IPS-18a (cell line): ENCODE measurements around the gene HOXC10.
A peak's percentile ranks its signal among the peaks of the same experiment; 100 is the strongest.

Source experiments
- H3K27ac ChIP-seq: one replicate; pipeline ENCODE4 v1.5.1; 2013; ENCODE audit warnings: low read length
- H3K27me3 ChIP-seq: one replicate; pipeline ENCODE4 v1.6.1; 2013; ENCODE audit warnings: mild to moderate bottlenecking, low read length; ENCODE audit not compliant: control insufficient read depth, insufficient read depth
- H3K36me3 ChIP-seq: one replicate; pipeline ENCODE4 v1.6.1; 2013; ENCODE audit warnings: low read depth, low read length; ENCODE audit not compliant: control insufficient read depth
- H3K4me1 ChIP-seq: one replicate; pipeline ENCODE4 v1.6.1; 2013; ENCODE audit warnings: low read depth, low read length; ENCODE audit not compliant: control insufficient read depth
- H3K4me3 ChIP-seq: one replicate; pipeline ENCODE4 v1.5.1; 2013; ENCODE audit warnings: low read length
- H3K9ac ChIP-seq: one replicate; pipeline ENCODE4 v1.6.1; 2013; ENCODE audit warnings: mild to moderate bottlenecking, low read length, moderate library complexity
- H3K9me3 ChIP-seq: one replicate; pipeline ENCODE4 v1.6.1; 2013; ENCODE audit warnings: low read depth, low read length; ENCODE audit not compliant: control insufficient read depth

The HOXC10 gene

DNA sequence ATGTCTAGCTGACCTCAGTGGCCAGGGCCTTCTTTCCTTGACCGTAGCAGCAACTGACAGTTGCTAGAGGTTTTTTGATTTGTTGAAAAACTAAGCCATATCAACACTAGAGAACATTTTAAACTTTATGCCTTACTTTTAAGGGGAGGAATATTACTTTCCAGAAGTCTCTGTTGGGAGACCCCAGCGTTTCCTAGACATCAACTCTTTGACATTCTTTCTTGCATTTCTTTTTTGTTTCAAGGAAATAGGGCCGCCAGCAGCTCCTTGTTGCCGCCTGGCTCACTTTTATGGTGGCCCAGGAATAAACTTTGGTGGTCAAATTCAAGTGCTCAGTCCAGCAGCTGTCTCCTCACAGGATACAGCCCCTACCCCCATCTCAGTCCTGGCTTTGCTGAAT is 14.5 kb upstream of the HOXC10 start:
- peaks cover 7% of the 10 kb centered on the region for H3K4me1 ChIP-seq
- H3K27ac ChIP-seq = no peak overlapping the region
- H3K4me3 ChIP-seq = no peak overlapping the region
- H3K27me3 ChIP-seq = peaks cover 100% of the 10 kb centered on the region
- no peaks in the 10 kb centered on the region for H3K9me3 ChIP-seq
- H3K9ac ChIP-seq = no peak overlapping the region
- no peaks in the 10 kb centered on the region for H3K36me3 ChIP-seq

DNA sequence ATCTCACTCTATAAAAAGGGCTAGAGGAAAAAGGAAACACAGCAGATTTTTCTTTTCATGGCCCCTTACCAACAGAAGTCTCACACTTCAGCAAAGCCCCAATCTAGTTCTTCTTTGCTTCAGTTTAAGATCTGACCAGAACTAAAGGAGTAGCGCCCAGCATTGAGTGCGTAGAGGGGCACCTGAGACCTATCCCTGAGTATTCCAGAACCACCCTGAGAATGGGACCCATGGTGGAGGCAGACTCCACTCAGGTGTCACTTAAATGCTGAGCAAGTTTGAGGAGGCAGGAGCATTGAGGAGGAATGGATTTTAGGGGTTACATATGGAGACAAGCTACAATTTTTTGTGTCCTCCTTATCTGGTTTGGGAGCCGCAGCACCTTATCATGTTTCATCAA is 13.8 kb upstream of the HOXC10 start:
- Histone ChIP-seq H3K9ac (no peak overlapping the region), H3K36me3 (no peaks in the 10 kb centered on the region), H3K27ac (no peak overlapping the region), H3K9me3 (no peaks in the 10 kb centered on the region), H3K27me3 (peaks cover 100% of the 10 kb centered on the region), H3K4me1 (peaks cover 10% of the 10 kb centered on the region), H3K4me3 (no peak overlapping the region)

DNA sequence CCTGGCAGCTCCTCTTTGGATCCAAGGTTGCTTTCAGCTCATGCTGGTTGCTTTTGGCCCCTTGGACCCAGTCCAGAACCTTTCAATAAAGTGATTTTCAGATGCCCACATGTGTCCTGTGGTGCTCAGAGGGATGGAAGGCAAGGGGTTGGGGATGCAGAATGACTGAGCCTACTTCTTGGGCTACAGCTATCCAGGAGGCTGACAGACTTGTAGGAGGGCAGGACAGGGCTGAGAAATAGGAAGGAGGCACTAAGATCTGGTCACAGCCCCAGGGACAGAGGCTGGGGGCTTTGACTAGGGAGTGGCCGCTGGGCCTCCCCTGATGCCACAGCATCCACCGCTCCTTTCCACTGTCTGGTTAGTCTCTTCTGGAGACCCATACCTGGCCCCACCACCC is 13.3 kb upstream of the HOXC10 start:
- Histone ChIP-seq H3K36me3 (no peaks in the 10 kb centered on the region), H3K27me3 (peaks cover 100% of the 10 kb centered on the region), H3K4me3 (no peak overlapping the region), H3K9me3 (no peaks in the 10 kb centered on the region), H3K4me1 (peaks cover 7% of the 10 kb centered on the region), H3K9ac (no peak overlapping the region), H3K27ac (no peak overlapping the region)

DNA sequence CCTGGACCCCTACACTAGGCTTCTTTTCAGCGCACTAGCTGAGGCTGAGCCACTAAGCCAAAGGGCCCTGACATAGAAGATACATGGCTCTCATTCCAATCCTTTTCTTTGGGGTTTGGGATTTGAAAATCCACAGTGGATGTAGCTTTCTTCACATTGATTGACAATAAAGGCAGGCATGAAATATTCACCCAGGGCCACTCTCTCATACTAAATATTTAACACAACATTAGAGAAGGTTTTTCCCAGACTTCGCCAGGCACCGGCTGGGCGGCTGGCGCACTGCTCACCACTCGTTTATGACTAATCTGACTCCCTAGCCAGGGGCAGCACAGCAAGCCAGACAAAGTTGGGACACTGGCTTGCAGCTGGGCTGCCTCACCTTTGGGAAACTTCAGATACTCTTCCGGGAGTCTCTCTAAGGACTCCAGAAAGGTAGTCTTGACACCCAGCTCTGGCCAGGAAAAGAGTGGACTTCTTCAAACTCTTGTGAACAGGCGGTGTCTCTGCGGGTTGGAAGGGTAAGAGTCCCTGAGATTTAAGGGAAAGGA is 12.7 kb upstream of the HOXC10 start:
- Histone ChIP-seq H3K27ac (no peak overlapping the region), H3K9me3 (no peaks in the 10 kb centered on the region), H3K4me3 (no peak overlapping the region), H3K36me3 (no peaks in the 10 kb centered on the region), H3K9ac (no peak overlapping the region), H3K4me1 (peaks cover 7% of the 10 kb centered on the region), H3K27me3 (peaks cover 100% of the 10 kb centered on the region)

GRCh38 chr12:53972722-53973235 is 12.2 kb upstream of the HOXC10 start, which contains the start of gene HOXC11:
Gene HOXC11, plus strand, starts transcription at chr12:53973126. Its CDS starts 116 bp downstream, at chr12:53973242.
- Histone ChIP-seq H3K4me3 (peak within 1 kb of the TSS; percentile 13), H3K36me3 (no peaks in the 10 kb centered on the region), H3K9ac (no peak within 1 kb of the TSS), H3K27ac (no peak within 1 kb of the TSS), H3K9me3 (no peaks in the 10 kb centered on the region), H3K27me3 (peaks cover 100% of the 10 kb centered on the region), H3K4me1 (peaks cover 7% of the 10 kb centered on the region)

GRCh38 chr12:53973236-53974042 is 11.5 kb upstream of the HOXC10 start:
- Histone ChIP-seq H3K4me3 (peak overlapping the region; percentile 13), H3K36me3 (no peaks in the 10 kb centered on the region), H3K9ac (no peak overlapping the region), H3K27me3 (peaks cover 100% of the 10 kb centered on the region), H3K4me1 (peaks cover 7% of the 10 kb centered on the region), H3K27ac (no peak overlapping the region), H3K9me3 (no peaks in the 10 kb centered on the region)

DNA sequence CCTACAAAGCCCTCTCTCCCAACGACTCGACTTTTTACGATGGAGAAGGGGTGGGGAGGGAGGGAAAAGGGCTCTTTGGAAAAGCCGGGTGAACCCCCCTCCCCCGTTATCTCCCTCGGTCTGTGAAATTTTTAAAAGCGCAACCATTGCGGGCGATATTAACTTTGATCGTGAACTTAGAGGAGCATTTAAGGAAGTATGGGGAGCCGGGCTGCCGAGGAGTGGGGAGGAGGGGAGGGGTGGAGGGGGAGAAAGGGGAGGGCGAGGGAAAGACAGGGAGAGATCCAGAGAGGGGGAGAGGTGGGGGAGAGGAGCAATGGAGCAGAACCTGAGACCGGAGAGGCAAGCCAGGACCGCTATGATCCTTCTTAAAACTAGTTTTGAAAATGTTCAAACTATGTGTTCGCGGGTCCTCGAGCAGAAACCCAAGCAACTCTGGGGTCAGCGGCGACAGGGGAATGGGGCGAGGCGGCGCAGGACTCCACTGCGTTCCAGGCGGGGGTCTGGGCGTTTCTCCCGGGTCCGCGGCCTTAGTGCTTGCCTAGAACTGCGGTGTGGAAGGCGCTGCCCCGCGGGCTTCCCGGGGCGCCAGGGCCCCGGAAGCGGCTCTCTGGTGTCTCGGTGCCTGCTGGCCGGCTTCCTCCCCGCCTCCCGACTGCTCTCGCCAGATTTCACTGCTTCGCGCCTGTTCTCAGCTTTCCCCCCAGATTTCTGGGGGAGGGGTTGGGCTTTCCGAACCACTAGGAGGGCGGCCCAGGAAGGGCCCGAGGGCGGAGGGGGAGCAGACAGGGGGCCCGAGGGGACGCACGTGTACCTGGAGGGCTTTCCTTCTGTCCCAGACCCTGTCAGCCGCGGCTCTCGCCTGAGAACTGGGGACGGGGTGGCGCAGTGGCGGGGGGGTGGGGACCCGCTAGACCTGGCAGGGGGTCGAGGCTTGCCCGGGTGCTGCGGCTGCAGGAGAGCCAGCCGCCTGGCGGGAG is 10.6 kb upstream of the HOXC10 start, which contains the start of gene HOTAIR:
TSS of gene HOTAIR (minus strand) at position 871 of the 980 bp plus-strand sequence.
- H3K36me3 ChIP-seq = no peaks in the 10 kb centered on the region
- H3K27ac ChIP-seq = no peak within 1 kb of the TSS
- no peaks in the 10 kb centered on the region for H3K9me3 ChIP-seq
- H3K4me3 ChIP-seq = no peak within 1 kb of the TSS
- H3K4me1 ChIP-seq = peaks cover 7% of the 10 kb centered on the region
- H3K9ac ChIP-seq = no peak within 1 kb of the TSS
- peaks cover 100% of the 10 kb centered on the region for H3K27me3 ChIP-seq

- Histone ChIP-seq H3K27me3 (peaks cover 100% of the 10 kb centered on the region), H3K9me3 (no peaks in the 10 kb centered on the region), H3K27ac (no peak overlapping the region), H3K36me3 (no peaks in the 10 kb centered on the region), H3K4me1 (peaks cover 7% of the 10 kb centered on the region), H3K4me3 (no peak overlapping the region), H3K9ac (no peak overlapping the region)
These were observed 9.9 kb upstream of the HOXC10 start for GRCh38 chr12:53975064-53975471.

DNA sequence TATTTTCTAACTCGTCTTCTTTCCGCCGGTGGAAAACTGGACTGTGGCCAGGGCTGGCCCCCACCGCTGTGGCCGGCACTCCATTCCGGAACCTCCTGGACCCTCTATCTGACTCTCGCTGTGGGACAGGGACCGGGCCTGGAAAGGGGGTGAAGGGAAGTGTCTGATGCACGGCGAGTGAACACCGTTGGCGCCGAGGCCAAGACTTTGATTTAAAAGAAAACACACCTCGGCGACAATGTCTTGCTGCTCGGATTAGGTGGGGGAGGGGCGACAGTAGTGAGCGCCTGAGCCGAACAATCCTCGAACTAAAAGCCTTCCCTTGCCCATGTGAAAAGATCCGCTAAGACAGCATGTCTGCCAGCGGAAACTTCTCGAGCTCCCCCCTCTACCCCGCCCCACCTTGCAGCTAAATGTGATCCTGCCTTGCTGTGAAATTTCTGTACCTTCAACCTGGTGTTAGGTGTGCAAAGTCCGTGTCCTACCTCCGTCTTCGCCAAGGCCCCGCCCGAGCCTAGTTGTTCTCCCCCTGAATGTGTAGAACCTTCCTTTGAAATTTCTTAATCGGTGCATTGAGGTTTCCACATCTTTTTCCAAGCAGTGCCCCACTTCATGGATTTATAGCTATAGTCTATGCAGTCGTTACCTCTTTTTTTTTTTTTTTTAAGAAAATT is 9.3 kb upstream of the HOXC10 start:
- Histone ChIP-seq H3K27me3 (peaks cover 100% of the 10 kb centered on the region), H3K36me3 (no peaks in the 10 kb centered on the region), H3K9me3 (no peaks in the 10 kb centered on the region), H3K27ac (no peak overlapping the region), H3K4me3 (no peak overlapping the region), H3K4me1 (peaks cover 7% of the 10 kb centered on the region), H3K9ac (no peak overlapping the region)

DNA sequence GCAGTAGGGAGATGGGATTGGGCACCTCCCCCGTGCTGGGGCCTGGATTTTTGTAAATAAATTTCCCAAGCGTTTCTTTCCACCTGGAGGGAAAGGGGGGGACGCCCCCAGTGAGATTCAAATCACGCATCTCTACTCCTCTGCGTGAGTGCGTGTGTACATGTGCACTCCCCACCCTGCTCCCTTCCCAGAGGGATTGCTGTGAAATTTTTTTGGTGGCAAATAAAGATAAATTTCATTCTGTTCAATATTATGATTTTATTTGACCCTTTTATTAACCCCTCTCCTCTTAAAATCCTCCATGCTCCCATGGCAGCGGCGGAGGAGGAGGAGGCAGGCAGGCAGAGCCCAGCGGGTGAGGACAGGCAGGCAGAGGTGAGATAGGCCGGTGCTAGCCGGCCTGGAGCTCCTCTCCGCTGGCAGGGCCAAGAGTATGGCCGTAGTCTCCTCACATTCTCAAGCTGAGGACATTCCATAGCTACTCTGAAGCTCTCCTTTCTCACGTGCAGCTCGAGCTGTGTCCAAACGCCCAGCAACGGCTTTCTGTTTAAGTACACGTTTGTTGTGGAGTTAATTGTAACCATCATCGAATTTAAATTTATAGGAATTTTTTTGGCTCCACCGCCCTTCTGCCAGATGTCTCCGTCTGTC is 8.6 kb upstream of the HOXC10 start:
- H3K4me1 ChIP-seq = peaks cover 7% of the 10 kb centered on the region
- H3K36me3 ChIP-seq = no peaks in the 10 kb centered on the region
- no peak overlapping the region for H3K4me3 ChIP-seq
- H3K9me3 ChIP-seq = no peaks in the 10 kb centered on the region
- H3K27ac ChIP-seq = no peak overlapping the region
- peaks cover 100% of the 10 kb centered on the region for H3K27me3 ChIP-seq
- H3K9ac ChIP-seq = no peak overlapping the region
